ENCODE measurements around the gene HPGD.

HPGD gene

DNA sequence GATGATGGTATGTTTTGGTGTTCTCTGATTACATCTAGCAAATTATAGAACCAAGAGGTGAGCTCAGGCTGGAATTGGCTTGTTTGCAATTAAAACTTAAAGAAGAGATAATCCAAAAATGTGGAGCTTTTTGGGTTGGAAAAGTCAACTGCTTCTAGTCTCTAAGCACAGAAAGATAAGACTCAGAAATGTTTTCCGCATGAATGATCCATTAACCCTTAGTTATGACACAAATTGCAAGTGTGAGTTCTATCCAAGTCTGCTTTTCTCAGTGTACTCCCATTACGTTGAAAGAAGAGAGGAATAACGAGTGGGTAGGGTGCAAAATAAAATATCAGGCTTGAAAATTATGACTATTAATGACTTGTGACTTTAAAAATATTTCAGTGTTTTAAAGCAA lies 38.5 kb downstream of the HPGD start:
- no peak for DNase-seq (ENCODE audit: low read depth)
- H3K4me3 ChIP-seq (ENCODE audit: low read length) = no peak overlapping the region
- TF ChIP-seq, protein P1, sequence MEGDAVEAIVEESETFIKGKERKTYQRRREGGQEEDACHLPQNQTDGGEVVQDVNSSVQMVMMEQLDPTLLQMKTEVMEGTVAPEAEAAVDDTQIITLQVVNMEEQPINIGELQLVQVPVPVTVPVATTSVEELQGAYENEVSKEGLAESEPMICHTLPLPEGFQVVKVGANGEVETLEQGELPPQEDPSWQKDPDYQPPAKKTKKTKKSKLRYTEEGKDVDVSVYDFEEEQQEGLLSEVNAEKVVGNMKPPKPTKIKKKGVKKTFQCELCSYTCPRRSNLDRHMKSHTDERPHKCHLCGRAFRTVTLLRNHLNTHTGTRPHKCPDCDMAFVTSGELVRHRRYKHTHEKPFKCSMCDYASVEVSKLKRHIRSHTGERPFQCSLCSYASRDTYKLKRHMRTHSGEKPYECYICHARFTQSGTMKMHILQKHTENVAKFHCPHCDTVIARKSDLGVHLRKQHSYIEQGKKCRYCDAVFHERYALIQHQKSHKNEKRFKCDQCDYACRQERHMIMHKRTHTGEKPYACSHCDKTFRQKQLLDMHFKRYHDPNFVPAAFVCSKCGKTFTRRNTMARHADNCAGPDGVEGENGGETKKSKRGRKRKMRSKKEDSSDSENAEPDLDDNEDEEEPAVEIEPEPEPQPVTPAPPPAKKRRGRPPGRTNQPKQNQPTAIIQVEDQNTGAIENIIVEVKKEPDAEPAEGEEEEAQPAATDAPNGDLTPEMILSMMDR (conservative IDR thresholded peaks at IDR 0.05; ENCODE audit: low read length) = no peak

DNA sequence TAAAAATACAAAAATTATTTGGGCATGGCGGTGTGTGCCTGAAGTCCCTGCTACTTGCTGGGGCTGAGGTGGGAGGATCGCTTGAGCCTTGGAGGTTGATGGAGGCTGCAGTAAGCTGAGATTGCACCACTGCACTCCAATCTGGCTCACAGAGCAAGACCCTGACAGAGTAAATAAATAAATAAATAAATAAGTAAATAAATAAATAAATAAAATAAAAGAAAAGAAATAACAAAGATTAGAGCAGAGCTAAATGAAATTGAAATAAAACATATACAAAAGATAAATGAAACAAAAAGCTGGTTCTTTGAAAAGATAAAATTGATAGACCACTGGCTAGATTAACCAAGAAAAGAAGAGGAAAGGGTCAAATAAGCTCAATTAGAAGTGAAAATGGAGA lies 43.1 kb downstream of the HPGD start:
- H3K4me3 ChIP-seq (ENCODE audit: low read length) = no peak overlapping the region
- TF ChIP-seq, protein P1 (conservative IDR thresholded peaks at IDR 0.05; ENCODE audit: low read length) = no peak
- DNase-seq (ENCODE audit: low read depth) = no peak

DNA sequence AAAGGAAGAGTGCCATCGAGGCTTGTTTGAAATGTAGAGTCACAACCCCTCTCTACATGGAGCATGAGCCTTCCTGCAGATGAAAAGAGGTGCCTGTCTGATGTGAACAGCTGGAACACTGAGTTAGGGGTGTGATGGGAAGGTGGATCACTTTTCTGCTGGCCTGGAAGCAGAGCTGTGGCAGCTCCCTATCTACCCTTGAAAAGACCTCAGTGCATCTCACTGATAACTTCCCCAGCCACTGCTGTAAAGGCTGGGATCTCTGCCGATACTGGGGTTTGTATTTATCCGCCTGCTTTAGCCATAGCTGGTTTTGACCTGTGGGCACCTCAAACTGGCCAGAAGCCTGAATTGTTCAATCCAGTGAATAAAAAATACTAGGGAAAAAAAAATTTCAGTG lies 46.8 kb downstream of the HPGD start:
- DNase-seq (ENCODE audit: low read depth) = no peak
- TF ChIP-seq, protein P1 (conservative IDR thresholded peaks at IDR 0.05; ENCODE audit: low read length) = no peak
- H3K4me3 ChIP-seq (ENCODE audit: low read length) = no peak overlapping the region

DNA sequence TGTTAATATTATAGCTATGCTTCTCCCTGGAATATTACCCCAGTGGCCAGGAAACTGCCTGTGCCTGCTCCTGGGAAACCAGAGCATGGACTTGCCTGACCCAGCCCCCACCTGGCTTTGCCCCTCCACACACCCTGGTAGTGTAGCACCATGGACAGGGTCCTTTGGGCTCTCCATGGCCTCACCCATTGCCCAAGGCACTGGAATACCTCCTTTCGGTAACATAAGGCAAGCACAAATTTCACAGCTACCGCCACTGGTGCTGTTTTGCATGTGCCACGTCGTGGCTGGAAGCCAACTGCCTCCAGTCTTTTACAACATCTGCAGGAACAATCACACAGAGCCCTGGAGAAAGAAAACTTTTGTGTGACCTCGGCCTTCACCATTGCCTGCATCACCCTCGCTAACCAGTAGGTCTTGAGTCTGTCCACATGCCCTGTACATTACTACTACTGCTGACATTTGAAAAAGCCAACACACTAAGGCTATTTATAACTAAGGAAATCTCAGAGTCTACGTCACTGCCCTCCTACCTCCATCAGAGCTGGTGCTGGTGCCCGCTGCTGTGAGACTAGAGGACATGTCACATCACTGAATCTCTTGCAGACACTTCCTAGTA lies 47.7 kb downstream of the HPGD start:
- TF ChIP-seq, protein P1 (conservative IDR thresholded peaks at IDR 0.05; ENCODE audit: low read length) = no peak
- no peak overlapping the region for H3K4me3 ChIP-seq (ENCODE audit: low read length)
- DNase-seq (ENCODE audit: low read depth) = no peak

DNA sequence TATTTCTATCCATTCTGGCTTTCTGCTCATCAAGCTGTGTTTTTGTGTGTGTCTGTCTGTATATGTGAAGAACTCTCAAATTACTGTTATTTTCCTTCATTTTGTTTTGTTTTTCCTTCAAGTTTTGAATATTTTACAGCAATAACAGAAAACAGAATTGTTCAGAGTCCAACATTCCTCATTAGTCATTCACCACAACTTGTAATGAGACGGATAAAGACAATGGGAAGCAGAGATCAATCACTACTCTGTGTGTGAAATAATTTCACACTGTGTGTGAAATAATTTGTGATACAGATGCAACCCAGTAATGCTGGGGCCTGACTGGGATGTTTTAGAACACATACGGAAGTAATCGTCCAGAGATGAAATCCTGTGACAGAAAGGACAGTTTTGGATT lies 55.2 kb downstream of the HPGD start:
- TF ChIP-seq, protein P1 (conservative IDR thresholded peaks at IDR 0.05; ENCODE audit: low read length) = no peak
- no peak for DNase-seq (ENCODE audit: low read depth)
- H3K4me3 ChIP-seq (ENCODE audit: low read length) = no peak overlapping the region

DNA sequence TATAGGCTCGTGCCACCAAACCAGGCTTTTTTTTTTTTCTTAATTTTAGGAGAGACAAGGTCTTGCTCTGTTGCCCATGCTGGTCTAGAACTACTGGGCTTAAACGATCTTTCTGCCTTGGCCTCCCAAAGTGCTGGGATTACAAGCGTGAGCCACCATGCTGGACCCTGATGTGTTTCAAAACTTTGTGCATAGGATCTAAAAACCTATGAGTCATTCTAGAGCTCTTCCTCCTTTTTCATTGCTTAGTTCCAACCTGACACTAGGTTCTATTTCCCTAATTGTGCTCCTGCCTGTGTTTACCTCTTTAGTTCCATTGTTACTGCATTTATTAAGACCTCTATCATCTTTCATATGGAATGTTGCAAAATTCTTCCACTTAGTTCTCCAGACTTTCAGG lies 57.3 kb downstream of the HPGD start:
- DNase-seq (ENCODE audit: low read depth) = no peak
- H3K4me3 ChIP-seq (ENCODE audit: low read length) = no peak overlapping the region
- TF ChIP-seq, protein P1 (conservative IDR thresholded peaks at IDR 0.05; ENCODE audit: low read length) = no peak

DNA sequence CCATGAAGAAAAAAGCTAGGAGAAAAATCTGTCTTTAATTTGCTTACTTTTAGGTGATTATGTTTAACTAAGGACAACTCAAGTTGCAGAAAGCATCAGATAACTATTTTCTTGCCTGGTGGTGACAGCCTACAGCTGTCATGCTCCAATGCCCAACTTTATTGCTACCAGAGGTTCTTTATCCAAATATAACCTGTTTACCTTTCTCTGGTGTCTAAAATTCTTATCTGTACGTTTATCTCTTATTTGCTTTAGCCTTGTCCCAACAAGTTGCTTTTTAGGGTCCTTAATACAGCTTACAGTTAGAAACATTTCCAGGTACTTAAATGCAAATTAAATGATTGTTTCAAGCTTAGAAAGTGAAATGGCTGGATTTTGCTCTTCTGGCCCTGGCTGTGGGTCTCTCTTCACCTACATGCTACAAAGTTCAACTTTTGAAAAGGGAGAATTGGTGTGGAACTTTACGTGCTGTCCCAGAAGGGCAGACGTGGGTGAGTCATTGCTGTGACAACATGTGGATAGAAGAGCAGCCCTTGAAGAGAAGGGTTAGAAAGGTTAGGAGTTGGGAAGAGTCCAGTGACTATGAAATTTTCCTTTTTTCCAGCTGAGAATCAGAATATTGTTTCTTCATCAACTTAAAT lies 60.7 kb downstream of the HPGD start:
- H3K4me3 ChIP-seq (ENCODE audit: low read length) = no peak overlapping the region
- DNase-seq (ENCODE audit: low read depth) = no peak
- TF ChIP-seq, protein P1 (conservative IDR thresholded peaks at IDR 0.05; ENCODE audit: low read length) = no peak

Measured in AG10803 (cell line).